GM12878 (cell line): ENCODE results near the gene IRGC. TPM values are rescaled to one million over a fixed set of nuclear protein-coding genes. Genes with fewer than 3 reads are reported as not detected.

Source experiments
- ATAC-seq: fragments of 200-7000 bp; cut with Tn5 transposase; 3 replicates; pipeline ENCODE4 v1.9.1; 2020; ENCODE audit warnings: mild to moderate bottlenecking, moderate library complexity
- BruUV-seq: library from RNA; stranded (reverse); fragments of 400-500 nt; replicated peaks from 2 replicates; lab custom pipeline; 2021; lab: Mats Ljungman, UMichigan
- CTCF ChIA-PET: fragments of 300-600 bp; sonication (Branson Sonifier 250); formaldehyde crosslinking; extraction: SDS; loops from one replicate; lab custom pipeline; 2021; ENCODE audit warnings: inconsistent platforms; lab: Yijun Ruan, JAX
- POLR2A ChIA-PET: fragments of 350-600 bp; formaldehyde crosslinking; extraction: SDS; loops from one replicate; lab custom pipeline; 2021; ENCODE audit warnings: inconsistent platforms; lab: Charles Lee
- RAD21 ChIA-PET: fragments of 300-600 bp; sonication (Branson Sonifier 250); formaldehyde crosslinking; loops from one replicate; lab custom pipeline; 2023; ENCODE audit warnings: antibody characterized with exemption; ENCODE audit not compliant: unreplicated experiment; lab: Charles Lee
- SMC1A ChIA-PET: fragments of 300-600 bp; sonication (Branson Sonifier 250); formaldehyde crosslinking; loops from one replicate; lab custom pipeline; 2023; ENCODE audit not compliant: unreplicated experiment, uncharacterized antibody; lab: Charles Lee
- DNase-seq: peaks from one replicate; pipeline ENCODE4 v3.0.0-alpha.2; 2011; ENCODE audit warnings: low read depth, low spot score
- FAIRE-seq: peaks from 3 replicates; lab custom pipeline; 2011; peaks lifted over from hg19 to GRCh38; lab: Jason Lieb, UNC
- H2AFZ ChIP-seq: 2 replicates; pipeline ENCODE4 v1.6.0; 2011; ENCODE audit warnings: low read depth, low read length, control low read depth; ENCODE audit not compliant: control insufficient read depth
- H3K27ac ChIP-seq: 2 replicates; pipeline ENCODE4 v1.5.1; 2011; ENCODE audit warnings: control low read depth; ENCODE audit not compliant: control insufficient read depth, insufficient read depth
- H3K27me3 ChIP-seq, 2 experiments: replicated peaks in 1 of 2; 2 replicates each; pipeline versions ENCODE4 v1.6.0 to v1.6.1; 2011; ENCODE audit warnings: low read length in 1 of 2; ENCODE audit not compliant: control insufficient read depth in 2 of 2, insufficient read depth in 2 of 2
- H3K36me3 ChIP-seq, 2 experiments: 2 replicates each; pipeline ENCODE4 v1.5.1; 2011; ENCODE audit warnings: low read length in 1 of 2; ENCODE audit not compliant: control insufficient read depth in 2 of 2, insufficient read depth in 2 of 2
- H3K4me1 ChIP-seq: 2 replicates; pipeline ENCODE4 v1.6.1; 2011; ENCODE audit warnings: mild to moderate bottlenecking, low read length, moderate library complexity, mixed read lengths; ENCODE audit not compliant: control insufficient read depth, insufficient read depth
- H3K4me2 ChIP-seq: 2 replicates; pipeline ENCODE4 v1.6.0; 2011; ENCODE audit warnings: control low read depth; ENCODE audit not compliant: control insufficient read depth, insufficient read depth
- H3K4me3 ChIP-seq: fragments of 200-600 bp; sonication (generic); 2 replicates; pipeline ENCODE4 v1.5.1; 2016
- H3K79me2 ChIP-seq: 2 replicates; pipeline ENCODE4 v1.6.0; 2011; ENCODE audit warnings: low read length; ENCODE audit not compliant: control insufficient read depth, insufficient read depth
- H3K9ac ChIP-seq: 2 replicates; pipeline ENCODE4 v1.8.0; 2011; ENCODE audit warnings: low read length, control low read depth, mixed read lengths; ENCODE audit not compliant: control insufficient read depth, insufficient read depth
- H3K9me3 ChIP-seq: replicated peaks from 3 replicates; pipeline ENCODE4 v1.5.1; 2011; ENCODE audit warnings: mild to moderate bottlenecking, low read length; ENCODE audit not compliant: control insufficient read depth, insufficient read depth
- H4K20me1 ChIP-seq: 2 replicates; pipeline ENCODE4 v1.6.0; 2011; ENCODE audit not compliant: control insufficient read depth, insufficient read depth
- BACH1 ChIP-seq: fragments of 450-650 bp; IDR thresholded peaks from 2 replicates; pipeline ENCODE4 v1.6.1; 2017; ENCODE audit warnings: mild to moderate bottlenecking, borderline replicate concordance
- CREB1 ChIP-seq: IDR thresholded peaks from 2 replicates; pipeline ENCODE4 v1.6.1; 2012; ENCODE audit warnings: low read depth, mild to moderate bottlenecking, inconsistent platforms
- ESRRA ChIP-seq: IDR thresholded peaks from 2 replicates; pipeline ENCODE4 v1.6.1; 2012; ENCODE audit warnings: mild to moderate bottlenecking, low read length, improper control_type of control experiment
- IRF4 ChIP-seq: IDR thresholded peaks from 2 replicates; pipeline ENCODE4 v1.6.1; 2011; ENCODE audit warnings: low read depth, low read length
- KAT2A ChIP-seq: conservative IDR thresholded peaks from 2 replicates; pipeline ENCODE4 v1.6.1; 2011; ENCODE audit warnings: low read depth, low read length; ENCODE audit not compliant: control insufficient read depth
- MYC ChIP-seq: IDR thresholded peaks from 2 replicates; pipeline ENCODE4 v1.6.1; 2011; ENCODE audit warnings: mild to moderate bottlenecking, low read length, moderate library complexity, inconsistent platforms; ENCODE audit not compliant: insufficient read depth, insufficient replicate concordance, insufficient read length, severe bottlenecking
- NFXL1 ChIP-seq: fragments of 450-650 bp; IDR thresholded peaks from 2 replicates; pipeline ENCODE4 v1.6.1; 2017; ENCODE audit warnings: antibody characterized with exemption, mild to moderate bottlenecking, borderline replicate concordance
- NFYA ChIP-seq: IDR thresholded peaks from 2 replicates; pipeline ENCODE4 v1.6.1; 2011; ENCODE audit warnings: low read depth, mild to moderate bottlenecking, low read length, improper control_type of control experiment, borderline replicate concordance
- PAX8 ChIP-seq: fragments of 450-650 bp; IDR thresholded peaks from 2 replicates; pipeline ENCODE4 v1.6.1; 2017; ENCODE audit warnings: mild to moderate bottlenecking, moderate library complexity
- PRDM15 ChIP-seq: fragments of 450-650 bp; formaldehyde crosslinking; IDR thresholded peaks from 2 replicates; pipeline ENCODE4 v1.4.0; 2020; ENCODE audit warnings: mild to moderate bottlenecking, moderate library complexity
- RAD21 ChIP-seq: IDR thresholded peaks from 2 replicates; pipeline ENCODE4 v1.6.1; 2011; ENCODE audit warnings: mild to moderate bottlenecking, low read depth, low read length, moderate library complexity; ENCODE audit not compliant: insufficient read depth
- RFX5 ChIP-seq: IDR thresholded peaks from 2 replicates; pipeline ENCODE4 v1.6.1; 2011; ENCODE audit warnings: low read depth, low read length, improper control_type of control experiment
- SIX5 ChIP-seq: IDR thresholded peaks from 2 replicates; pipeline ENCODE4 v1.6.1; 2011; ENCODE audit warnings: mild to moderate bottlenecking, low read depth, low read length, moderate library complexity; ENCODE audit not compliant: severe bottlenecking
- SREBF1 ChIP-seq: IDR thresholded peaks from 2 replicates; pipeline ENCODE4 v1.6.1; 2012; ENCODE audit warnings: mild to moderate bottlenecking, low read length
- TCF12 ChIP-seq: IDR thresholded peaks from 2 replicates; pipeline ENCODE4 v1.6.1; 2011; ENCODE audit warnings: low read depth, mild to moderate bottlenecking, low read length
- ZNF384 ChIP-seq: IDR thresholded peaks from 2 replicates; pipeline ENCODE4 v1.6.1; 2012; ENCODE audit warnings: low read depth, mild to moderate bottlenecking, low read length, improper control_type of control experiment, borderline replicate concordance
- ZZZ3 ChIP-seq: IDR thresholded peaks from 2 replicates; pipeline ENCODE4 v1.6.1; 2011; ENCODE audit warnings: low read depth; ENCODE audit not compliant: control insufficient read depth, insufficient read length
- WGBS: methylation state at CpG from one replicate; pipeline ENCODE4 v1.1.6; 2016; ENCODE audit warnings: low lambda C conversion rate; ENCODE audit not compliant: insufficient replicate concordance, insufficient coverage; ENCODE audit errors: missing lambda C conversion rate; 5-methylcytosine and 5-hydroxymethylcytosine counted together
- in situ Hi-C: fragments of 300-500 bp; cut with MboI; formaldehyde crosslinking; loops from 9 replicates; pipeline ENCODE4 v1.14.3; 2018; ENCODE audit warnings: mixed read lengths
- intact Hi-C: fragments of 100-400 bp; cut with micrococcal nuclease; formaldehyde crosslinking; loops from one replicate; pipeline ENCODE4 v1.14.2; 2022; ENCODE audit not compliant: unreplicated experiment
- polyA plus RNA-seq, 11 experiments: library from polyadenylated mRNA; depleted of rRNA in 4 of 11; unstranded in 6 of 11; stranded (reverse) in 5 of 11; fragments of >200 nt; fragmentation: Nextera tagmentation in 4 of 11; fragmentation: Illumina TruSeq in 1 of 11; extraction: Ambion mirVana in 4 of 11; extraction: Trizol in 1 of 11; gene quantifications; 1 replicate in 1 of 11; 2 replicates in 10 of 11; pipeline versions ENCODE4 v1.2.1 to v1.2.3, GENCODE V29; 2011 to 2016; ENCODE audit warnings: inconsistent platforms in 2 of 11, missing spikeins in 2 of 11, low read depth in 1 of 11
- total RNA-seq, 4 experiments: library from RNA; depleted of rRNA in 3 of 4; stranded (reverse); fragments of >200 nt in 3 of 4; fragmentation: Illumina TruSeq in 1 of 4; extraction: Trizol in 1 of 4; gene quantifications; 2 replicates each; pipeline versions ENCODE4 v1.2.1 to v1.2.3, GENCODE V29; 2013 to 2021

IRGC gene
- total and polyA plus RNA-seq, 10 of the 15 experiments (the other 5 are each of a cell fraction or from before 2014, with no cell fraction given), result 0.04 TPM; not detected in 9

- ChIA-PET SMC1A (interaction anchor here (0.7 kb wide), 1 partner anchor 434 kb away, joined by 3 read pairs; no protein-coding TSS in a partner anchor), RAD21 (no interaction called here)
- Histone ChIP-seq H3K9me3 (peaks cover 8% of the 10 kb centered on the region; the same call in 2 of the 3 replicates), H3K4me1 (no peaks in the 10 kb centered on the region), H2AFZ (no peak overlapping the region)
- BruUV-seq, result no TSS peak
- WGBS, result 60% methylated on average over 5 of the region's 5 CpGs
- ATAC-seq, result no peak
- TF ChIP-seq BACH1 (no peak), NFXL1 (no peak), ESRRA (no peak), RAD21 (no peak), IRF4 (no peak)
- TF ChIP-seq, all 136 proteins: peak for 0
- DNase-seq, result no peak
- Histone ChIP-seq H4K20me1 (no peaks in the 10 kb centered on the region), H3K4me3 (no peak overlapping the region), H3K9ac (no peak overlapping the region), H3K27ac (no peak overlapping the region), H3K79me2 (no peaks in the 10 kb centered on the region), H3K36me3 (no peaks in the 10 kb centered on the region), H3K27me3 (no peaks in the 10 kb centered on the region), H3K4me2 (no peak overlapping the region)
- no peak for FAIRE-seq
- intact Hi-C loops (no loop called here), in situ Hi-C loops (no loop called here)
- ChIA-PET CTCF (no interaction called here), POLR2A (no interaction called here)
Measured at GRCh38 chr19:43691755-43692154, 24.1 kb upstream of the IRGC start.

DNA sequence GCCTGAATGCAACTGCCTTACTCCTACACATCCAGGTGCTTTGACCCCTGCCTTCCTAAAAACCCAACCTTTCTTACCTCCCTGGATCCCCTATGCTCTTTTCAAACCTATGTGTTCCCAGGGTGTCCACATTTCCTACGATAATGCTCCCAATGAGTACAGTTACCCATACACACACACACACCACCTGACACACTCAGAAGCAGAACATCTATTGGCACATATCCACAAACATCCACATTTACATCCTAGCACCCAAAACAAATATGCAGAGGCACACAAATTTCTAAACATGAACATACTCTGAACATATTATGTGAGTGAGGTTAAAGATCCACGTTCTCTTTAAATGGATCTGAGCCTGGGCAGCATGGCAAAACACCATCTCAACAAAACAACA lies 23.5 kb upstream of the IRGC start:
- Histone ChIP-seq H3K79me2 (no peaks in the 10 kb centered on the region), H3K9me3 (peaks cover 8% of the 10 kb centered on the region; the same call in 2 of the 3 replicates), H3K27me3 (no peaks in the 10 kb centered on the region), H3K36me3 (no peaks in the 10 kb centered on the region), H3K9ac (no peak overlapping the region), H2AFZ (no peak overlapping the region), H3K4me2 (no peak overlapping the region), H3K4me3 (no peak overlapping the region), H3K4me1 (no peaks in the 10 kb centered on the region), H3K27ac (no peak overlapping the region), H4K20me1 (no peaks in the 10 kb centered on the region)
- FAIRE-seq (no peak), ATAC-seq (no peak), DNase-seq (no peak)
- intact Hi-C loops (no loop called here), in situ Hi-C loops (no loop called here)
- 18% methylated on average over 2 of the region's 2 CpGs for WGBS
- ChIA-PET CTCF (no interaction called here), POLR2A (no interaction called here), SMC1A (no interaction called here), RAD21 (interaction anchor here (1.9 kb wide), 1 partner anchor 117 kb away, joined by 5 read pairs; no protein-coding TSS in a partner anchor)
- BruUV-seq, result no TSS peak
- TF ChIP-seq MYC (no peak), PRDM15 (CRISPR knock-in tag) (no peak), CREB1 (no peak), ZZZ3 (no peak), ZNF384 (no peak), KAT2A (no peak), PAX8 (no peak), TCF12 (no peak), SREBF1 (no peak), NFYA (no peak), SIX5 (no peak), RFX5 (no peak)
